IMR-90 (cell line): Measurements from ENCODE around the gene JADE2.

Source experiments
- CTCF ChIP-seq: conservative IDR thresholded peaks from 2 replicates; pipeline ENCODE4 v1.5.1; 2012; ENCODE audit warnings: mild to moderate bottlenecking, low read depth, low read length, improper control_type of control experiment
- MAFK ChIP-seq: IDR thresholded peaks from 2 replicates; pipeline ENCODE4 v1.6.1; 2012; ENCODE audit warnings: low read depth, low read length, improper control_type of control experiment
- POLR2A ChIP-seq: IDR thresholded peaks from 2 replicates; pipeline ENCODE4 v1.6.1; 2012; ENCODE audit warnings: mild to moderate bottlenecking, low read depth, low read length
- RAD21 ChIP-seq: IDR thresholded peaks from 2 replicates; pipeline ENCODE4 v1.6.1; 2012; ENCODE audit warnings: low read length, improper control_type of control experiment

DNA sequence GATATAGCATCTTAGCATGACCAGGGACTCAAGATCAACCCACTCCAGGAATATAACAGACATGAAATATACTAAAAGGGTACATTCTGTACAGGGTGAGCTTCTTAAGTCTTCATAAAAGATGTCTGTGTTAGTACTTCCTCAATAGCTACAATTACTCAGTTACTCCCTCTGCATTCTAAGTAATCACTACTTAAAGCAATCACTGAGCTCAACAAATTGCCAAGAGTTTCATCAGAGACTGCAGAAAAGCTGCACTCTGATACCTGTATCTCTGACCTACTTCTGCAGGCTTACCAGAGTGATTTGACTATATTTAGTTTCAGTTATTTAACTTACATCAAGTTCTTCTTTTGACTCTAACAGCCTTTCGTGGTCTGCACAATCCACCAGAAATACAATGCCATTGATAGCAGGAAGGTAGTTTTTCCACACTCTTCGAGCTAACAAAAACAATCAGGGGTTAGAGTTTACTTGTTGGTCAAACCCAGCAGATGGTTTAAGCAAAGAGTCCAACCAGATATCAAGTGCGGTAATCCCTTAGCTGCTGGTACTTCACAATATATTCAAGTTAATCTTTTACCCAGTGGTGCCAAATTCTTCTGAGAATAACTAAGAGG, 83.9 kb downstream of the JADE2 start:
- TF ChIP-seq CTCF (no peak), POLR2A (no peak), MAFK (no peak), RAD21 (no peak)
